ENCODE data around the gene USP13.

DNA sequence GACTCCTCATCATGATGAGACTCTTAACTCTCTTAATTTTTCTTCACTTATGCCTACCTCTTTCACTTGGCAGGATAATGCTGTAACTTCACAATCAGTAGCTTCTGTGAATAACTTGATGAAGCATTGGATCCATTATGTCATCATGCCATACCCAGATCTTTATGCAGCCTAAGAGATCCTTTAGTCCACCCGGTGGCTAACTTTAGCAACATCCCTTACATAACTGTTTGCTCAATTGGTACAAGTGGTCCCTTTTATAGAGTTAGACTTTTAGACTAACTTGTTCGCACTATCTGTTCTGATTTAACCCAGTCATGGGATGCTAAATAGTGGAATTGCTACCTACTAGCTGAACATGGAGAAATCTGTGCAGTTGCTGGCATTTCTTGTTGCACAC, 184.5 kb downstream of the USP13 start:
- TF ChIP-seq, protein P1, sequence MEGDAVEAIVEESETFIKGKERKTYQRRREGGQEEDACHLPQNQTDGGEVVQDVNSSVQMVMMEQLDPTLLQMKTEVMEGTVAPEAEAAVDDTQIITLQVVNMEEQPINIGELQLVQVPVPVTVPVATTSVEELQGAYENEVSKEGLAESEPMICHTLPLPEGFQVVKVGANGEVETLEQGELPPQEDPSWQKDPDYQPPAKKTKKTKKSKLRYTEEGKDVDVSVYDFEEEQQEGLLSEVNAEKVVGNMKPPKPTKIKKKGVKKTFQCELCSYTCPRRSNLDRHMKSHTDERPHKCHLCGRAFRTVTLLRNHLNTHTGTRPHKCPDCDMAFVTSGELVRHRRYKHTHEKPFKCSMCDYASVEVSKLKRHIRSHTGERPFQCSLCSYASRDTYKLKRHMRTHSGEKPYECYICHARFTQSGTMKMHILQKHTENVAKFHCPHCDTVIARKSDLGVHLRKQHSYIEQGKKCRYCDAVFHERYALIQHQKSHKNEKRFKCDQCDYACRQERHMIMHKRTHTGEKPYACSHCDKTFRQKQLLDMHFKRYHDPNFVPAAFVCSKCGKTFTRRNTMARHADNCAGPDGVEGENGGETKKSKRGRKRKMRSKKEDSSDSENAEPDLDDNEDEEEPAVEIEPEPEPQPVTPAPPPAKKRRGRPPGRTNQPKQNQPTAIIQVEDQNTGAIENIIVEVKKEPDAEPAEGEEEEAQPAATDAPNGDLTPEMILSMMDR (conservative IDR thresholded peaks at IDR 0.05): peak; percentile 28
- TF ChIP-seq ZFX (IDR thresholded peaks at IDR 0.05): no peak
